Fibroblast of mammary gland (primary cell): Measurements from ENCODE around the gene SLIT1.

Source experiments
- DNase-seq: peaks from one replicate; pipeline ENCODE4 v3.0.0-alpha.2; 2010; ENCODE audit warnings: low read depth
- H3K4me3 ChIP-seq: 2 replicates; pipeline ENCODE4 v1.5.1; 2011; ENCODE audit warnings: low read depth, mild to moderate bottlenecking, low read length, moderate library complexity; ENCODE audit not compliant: control insufficient read depth
- CTCF ChIP-seq: conservative IDR thresholded peaks from 2 replicates; pipeline ENCODE4 v1.5.1; 2011; ENCODE audit warnings: low read depth, low read length, inconsistent platforms; ENCODE audit not compliant: control insufficient read depth, insufficient read depth

SLIT1 gene

GRCh38 chr10:97075421-97075820, 110.3 kb downstream of the SLIT1 start:
- DNase-seq, result no peak
- no peak for TF ChIP-seq CTCF
- H3K4me3 ChIP-seq, result no peak overlapping the region

- DNase-seq, result no peak
- TF ChIP-seq CTCF, result no peak
- H3K4me3 ChIP-seq, result no peak overlapping the region
These were observed 111.3 kb downstream of the SLIT1 start for GRCh38 chr10:97074256-97075145.

DNA sequence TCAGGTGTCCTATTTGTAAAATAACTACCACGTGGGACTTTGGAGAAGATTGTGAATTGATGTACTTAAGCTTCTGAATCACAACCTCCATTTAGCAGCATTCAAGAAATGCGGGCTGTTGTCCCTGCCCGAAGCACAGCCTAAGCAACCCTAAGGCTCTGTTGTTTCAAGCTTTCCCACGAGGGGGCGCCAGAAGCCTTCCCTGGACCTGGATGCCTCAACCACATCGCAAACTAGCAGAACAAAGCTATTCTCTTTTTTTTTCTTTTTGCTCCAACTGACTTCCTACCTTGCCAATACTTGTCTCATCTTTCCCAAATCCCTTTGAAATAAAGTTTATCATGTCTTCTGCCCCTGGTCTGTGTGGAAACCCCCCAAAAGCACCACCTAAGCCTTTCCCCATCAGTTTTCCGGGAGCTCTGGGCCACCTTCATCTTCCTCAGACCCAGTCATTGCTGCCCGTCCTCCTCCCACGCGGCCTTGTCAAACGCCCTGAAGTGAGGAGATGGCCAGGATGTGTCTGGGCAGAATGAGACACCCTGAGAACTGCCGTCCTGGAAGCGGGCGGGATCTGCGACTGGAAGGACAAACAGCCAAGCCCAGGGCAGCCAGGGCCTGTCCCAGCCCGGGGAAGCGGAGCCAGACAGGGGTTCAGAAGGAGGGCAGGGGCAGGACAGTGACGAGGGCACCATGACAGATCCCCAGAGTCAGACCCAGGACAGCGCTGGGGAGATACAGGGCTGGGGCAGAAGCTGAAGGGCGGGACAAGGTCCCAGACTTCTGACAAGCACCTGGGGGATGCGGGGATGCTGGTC, 112.7 kb downstream of the SLIT1 start:
- no peak overlapping the region for H3K4me3 ChIP-seq
- TF ChIP-seq CTCF, result peak; percentile 95
- peak; percentile 71 for DNase-seq

DNA sequence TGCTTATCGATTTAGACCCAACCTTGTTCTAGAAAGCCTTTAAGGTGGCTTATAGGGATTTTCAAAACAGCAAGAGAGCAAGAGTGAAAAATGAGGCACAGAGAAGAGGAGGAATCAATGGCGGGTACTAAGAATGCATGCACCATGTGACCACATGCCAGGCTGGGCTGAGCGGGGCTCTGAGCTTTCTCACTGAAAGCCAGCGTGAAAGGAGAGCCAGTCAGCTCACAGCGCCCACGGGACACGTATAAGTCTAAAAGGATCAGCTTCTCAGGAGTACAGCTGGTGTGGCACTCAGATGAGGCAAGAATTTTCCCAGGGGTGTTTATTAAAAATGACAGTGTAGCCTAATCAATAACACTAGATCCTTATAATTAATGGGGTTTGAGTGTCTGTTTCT, 114.3 kb downstream of the SLIT1 start:
- TF ChIP-seq CTCF, result no peak
- H3K4me3 ChIP-seq, result no peak overlapping the region

DNA sequence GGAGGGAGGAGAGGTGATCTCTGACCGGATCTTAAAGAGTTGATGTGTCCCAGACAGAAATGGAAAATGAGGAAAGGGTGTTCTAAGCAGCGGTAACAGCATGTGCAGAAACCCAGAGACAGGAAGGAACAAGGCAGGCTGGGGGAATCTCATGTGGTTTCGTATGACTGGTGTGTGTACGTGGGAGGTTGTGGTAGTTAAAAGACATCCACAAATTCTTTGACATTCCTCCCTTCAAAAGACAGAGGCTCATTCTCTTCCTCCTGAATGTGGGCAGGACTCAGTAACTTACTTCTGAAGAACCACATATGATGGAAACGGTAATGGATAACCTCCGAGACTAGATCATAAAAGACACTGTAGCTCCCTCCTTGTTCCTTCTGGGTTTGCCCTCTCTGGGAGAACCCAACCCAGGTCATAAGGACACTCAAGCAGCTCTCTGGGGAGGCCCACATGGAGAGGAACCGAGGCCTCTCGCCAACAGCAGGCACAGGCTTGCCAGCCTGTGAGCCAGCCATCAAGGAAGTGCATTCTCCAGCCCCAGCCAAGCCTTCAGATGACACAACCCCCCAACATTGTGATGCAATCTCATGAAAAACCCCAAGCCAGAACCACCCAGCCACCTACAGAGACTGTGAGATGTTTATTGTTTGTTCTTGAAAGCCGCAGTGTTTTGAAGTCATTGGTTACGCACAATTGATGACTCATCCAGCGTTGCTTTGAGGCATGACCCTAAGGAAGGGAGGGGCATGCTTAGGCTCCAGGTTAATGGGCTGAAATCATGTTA, 116.0 kb downstream of the SLIT1 start:
- H3K4me3 ChIP-seq, result no peak overlapping the region
- peak; percentile 49 for DNase-seq
- TF ChIP-seq CTCF, result no peak

More for the DNA sequence above, 114.3 kb downstream of the SLIT1 start:
- DNase-seq, result no peak

DNA sequence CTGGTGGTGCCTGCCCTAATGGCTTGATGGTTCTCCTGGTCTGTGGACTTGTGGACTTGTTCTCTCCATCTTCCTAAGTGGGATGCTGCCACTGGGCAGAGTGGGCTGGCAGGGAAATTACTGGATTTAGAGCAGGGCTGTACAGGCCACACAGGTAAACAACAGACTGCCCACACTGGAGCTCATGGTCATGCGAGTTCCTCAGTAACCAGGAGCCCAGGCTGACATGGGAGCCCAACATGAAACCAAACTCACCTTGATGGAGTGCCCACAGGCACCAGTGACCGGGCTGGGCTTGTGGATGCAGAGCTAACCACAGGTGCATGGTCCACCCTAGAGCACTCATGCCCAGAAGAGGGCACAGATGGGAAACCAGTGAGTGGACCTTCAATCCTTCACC, 116.7 kb downstream of the SLIT1 start:
- H3K4me3 ChIP-seq, result no peak overlapping the region
- DNase-seq, result no peak
- no peak for TF ChIP-seq CTCF
